NT2/D1 (cell line): Measurements from ENCODE around the gene RPL13.

Experiments used
- SUZ12 ChIP-seq: IDR thresholded peaks from 2 replicates; pipeline ENCODE4 v1.6.1; 2011; ENCODE audit not compliant: insufficient read length, insufficient read depth; ENCODE audit errors: extremely low read depth
- ZNF274 ChIP-seq: IDR thresholded peaks from 2 replicates; pipeline ENCODE4 v1.6.1; 2011; ENCODE audit warnings: mild to moderate bottlenecking, low read depth, low read length

- TF ChIP-seq ZNF274: no peak
- TF ChIP-seq SUZ12: no peak
Measured at GRCh38 chr16:89565506-89566372, 5.3 kb downstream of the RPL13 start.
